Islet of Langerhans (tissue), 1 donor: ENCODE data around the gene NFKBIE.

Source experiments
- FAIRE-seq: peaks from one replicate; lab custom pipeline; 2011; peaks lifted over from hg19 to GRCh38; lab: Jason Lieb, UNC

NFKBIE gene

DNA sequence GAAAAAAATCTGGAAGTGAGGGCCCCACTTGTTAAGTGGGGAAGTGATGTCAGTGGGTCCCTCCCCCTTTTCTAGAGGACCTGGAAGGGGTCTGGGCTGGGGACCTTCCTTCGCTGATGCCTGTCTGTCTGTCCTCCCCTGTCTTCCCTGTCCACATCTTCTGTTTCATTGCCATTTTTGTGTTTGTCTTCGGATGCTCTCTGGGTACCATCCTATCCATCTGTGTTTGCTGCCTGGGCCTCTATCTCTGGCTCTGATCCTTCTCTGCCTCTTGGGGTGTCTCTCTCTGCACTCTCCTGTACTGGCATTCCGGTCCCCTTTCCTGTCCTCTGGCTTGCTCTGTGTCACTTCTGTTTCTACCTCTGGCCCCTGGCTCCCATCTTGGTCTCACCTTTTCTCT is 7.2 kb upstream of the NFKBIE start:
- FAIRE-seq: no peak

DNA sequence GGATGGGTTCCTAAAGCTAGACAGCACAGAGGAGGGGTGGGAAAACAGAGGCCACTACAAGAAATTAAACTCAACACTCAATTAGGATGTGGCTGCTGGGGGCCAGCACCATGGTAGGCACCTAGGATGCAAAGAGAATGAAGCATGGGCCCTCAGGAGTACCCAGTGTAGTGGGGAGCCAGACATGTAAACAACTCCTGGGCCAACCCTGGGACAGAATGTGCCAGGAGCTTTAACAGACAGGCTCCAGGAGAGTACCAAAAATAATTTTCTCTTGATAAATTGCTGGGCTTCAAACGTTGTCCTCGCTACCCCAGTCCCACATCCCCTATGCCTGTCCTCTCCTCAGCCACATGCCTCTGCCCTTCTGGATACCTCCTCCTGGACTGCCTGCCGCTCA is 6.6 kb upstream of the NFKBIE start:
- no peak for FAIRE-seq

DNA sequence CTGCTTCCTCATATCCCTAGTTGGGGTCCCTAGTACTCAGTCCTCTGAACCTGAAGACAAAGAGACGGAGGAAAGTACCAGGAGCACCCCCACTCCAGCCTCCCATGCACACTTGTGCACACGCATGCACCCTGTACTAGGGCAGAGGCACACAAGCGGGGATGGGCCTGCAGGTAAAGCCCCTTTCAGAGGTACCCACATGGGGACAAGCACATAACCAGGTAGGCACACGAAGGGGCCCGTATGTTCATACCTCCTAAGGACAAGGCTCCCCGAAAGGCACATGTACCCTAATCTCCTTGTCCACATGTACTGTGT is 6.0 kb upstream of the NFKBIE start:
- no peak for FAIRE-seq

DNA sequence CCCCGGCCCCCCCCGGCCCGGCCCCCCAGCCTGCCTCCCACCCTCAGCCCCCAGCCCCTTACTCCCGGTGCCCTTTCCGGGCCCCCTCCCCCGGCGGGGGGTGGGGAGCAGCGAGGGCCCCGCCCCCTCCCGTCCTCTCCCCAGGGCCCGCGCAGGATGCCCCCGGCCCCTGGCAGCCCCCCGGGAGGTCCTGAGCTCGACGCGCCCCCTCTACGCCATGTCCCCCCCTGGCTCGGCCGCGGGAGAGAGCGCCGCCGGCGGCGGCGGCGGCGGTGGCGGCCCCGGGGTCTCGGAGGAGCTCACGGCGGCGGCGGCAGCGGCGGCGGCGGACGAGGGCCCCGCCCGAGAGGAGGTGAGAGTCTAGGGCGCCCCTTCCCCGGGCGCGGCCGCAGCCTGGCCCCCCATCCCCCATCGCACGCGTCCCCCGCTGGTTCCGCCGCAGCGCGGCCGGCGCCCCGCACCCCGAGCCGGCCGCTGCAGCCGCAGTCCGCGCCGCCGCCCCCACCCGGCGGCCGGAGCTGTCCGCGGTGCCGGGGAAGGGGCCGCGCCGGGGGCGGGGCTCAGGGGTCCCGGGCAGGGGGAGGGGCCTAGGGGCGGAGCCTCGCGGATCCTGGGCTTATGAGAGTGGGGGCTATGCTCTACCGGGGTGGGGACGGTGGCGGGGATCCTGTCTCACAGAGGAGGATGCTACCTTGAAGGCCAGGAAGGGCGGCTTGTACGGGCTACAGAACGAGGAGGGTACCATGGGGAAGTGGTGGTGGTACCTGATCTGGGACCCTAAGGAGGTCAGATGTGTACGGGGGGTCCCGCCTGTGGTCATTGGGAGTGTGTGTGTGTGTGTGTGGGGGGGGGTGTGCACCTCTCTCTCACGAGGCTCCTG is 5.4 kb upstream of the NFKBIE start:
- FAIRE-seq: no peak

DNA sequence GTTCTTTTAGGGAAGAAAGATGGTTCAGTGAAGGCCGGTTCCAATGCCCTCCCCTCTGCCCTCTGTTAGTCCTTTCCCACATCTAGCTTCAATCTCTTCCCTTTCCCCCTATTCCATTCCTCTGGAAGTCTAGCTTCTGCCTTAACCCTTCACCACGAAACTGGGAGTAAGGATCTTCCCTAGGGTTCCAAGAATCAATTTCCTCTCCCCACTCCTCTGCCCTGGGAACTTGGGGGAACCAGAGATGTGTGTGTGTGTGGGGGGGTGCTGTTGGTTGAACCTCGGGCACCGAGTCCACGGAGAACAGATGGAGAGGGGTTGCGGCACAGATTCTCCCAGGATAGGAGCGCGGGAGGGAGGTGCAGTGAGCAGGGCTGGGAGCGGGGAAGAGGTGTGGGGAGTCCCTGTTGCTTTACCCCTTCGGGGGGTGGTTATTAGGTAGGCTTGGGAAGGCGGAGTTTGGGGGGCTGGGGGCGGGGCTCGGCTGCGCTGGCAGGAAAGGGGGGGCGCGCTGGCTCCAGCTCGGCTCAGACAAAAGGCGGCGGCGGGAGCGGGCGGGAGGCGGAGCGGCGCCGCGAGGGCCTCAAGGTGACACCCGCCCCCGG is 4.7 kb upstream of the NFKBIE start, which contains the start of gene TMEM151B:
Gene TMEM151B (plus strand): TSS at position 530 of the 605 bp plus-strand sequence. CDS start 293 bp downstream, outside the sequence.
- no peak for FAIRE-seq

DNA sequence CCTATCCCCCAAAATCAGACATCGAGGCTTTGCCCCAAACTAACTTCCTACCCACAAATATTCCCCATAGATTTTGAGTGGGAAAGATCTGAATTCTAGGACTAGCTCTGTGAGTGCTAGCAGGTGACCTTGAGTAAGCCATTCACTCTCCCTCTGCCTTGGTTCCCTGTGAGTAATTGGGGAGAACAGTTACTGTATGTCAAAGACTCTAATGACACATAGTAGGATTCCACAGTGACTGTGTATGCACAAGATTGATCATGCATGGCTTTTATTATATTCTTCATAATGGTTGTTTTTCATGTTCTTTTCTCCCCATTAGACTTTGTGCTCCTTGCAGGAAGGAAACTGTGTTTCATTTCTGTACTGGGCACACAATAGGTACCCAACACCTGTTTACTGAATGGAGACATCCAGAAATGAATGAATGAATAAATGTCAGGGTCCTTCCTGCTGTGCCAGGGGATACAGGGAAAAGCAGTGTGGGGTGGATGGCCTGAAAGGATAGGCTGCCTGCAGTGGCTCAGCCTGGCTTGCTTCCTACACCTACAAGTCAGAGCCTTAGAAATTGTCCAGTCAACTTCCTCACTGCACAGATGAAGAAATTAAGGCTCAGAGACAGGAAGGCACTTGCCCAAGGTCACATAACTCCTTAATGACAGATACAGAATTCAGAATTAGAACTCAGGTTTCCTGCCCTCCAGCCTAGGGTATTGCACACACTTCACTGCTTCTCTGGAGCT is 4.0 kb upstream of the NFKBIE start:
- FAIRE-seq: no peak

DNA sequence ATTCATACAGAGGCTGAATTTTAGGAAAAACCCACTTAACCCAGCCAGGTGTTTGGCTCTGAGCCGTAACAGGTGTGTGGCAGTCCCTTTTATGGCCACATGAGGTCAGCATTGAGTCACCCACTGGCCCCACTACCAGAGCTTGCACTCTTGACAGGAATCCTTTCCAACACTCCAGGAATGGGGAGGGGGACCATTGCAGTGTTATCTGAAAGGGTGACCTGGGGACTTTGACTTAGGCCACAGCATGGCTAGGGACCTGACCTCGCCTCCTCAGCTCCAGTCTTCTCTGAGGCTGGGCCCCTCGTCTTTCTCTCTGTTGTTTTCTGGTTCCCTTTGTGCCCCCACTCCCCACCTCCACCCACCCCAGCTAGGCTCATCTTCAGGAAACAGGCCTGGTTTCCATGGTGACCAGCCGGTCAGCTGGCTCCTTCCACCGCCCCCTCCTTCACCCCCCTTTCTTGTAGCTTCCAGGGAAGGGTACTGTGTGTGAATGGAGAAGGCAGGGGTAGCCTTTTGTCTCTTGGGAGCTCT is 2.8 kb upstream of the NFKBIE start:
- no peak for FAIRE-seq

DNA sequence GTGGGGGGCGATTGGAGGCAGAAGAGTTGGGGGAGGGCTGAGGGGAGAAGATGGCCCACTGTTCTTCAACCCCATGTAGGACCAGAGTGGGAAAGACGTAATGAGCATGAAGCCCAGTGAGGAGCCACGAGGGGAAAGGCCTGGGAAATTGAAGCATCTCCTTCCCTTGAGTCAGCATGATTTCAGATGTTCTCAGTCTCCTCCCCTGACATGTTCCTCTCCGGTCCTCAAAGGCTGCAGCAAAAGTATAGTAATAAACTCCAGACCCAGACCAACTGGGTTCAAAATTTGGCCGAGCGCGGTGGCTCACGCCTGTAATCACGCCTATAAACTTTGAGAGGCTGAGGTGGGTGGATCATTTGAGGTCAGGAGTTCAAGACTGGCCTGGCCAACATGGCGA is 1.9 kb upstream of the NFKBIE start:
- no peak for FAIRE-seq

DNA sequence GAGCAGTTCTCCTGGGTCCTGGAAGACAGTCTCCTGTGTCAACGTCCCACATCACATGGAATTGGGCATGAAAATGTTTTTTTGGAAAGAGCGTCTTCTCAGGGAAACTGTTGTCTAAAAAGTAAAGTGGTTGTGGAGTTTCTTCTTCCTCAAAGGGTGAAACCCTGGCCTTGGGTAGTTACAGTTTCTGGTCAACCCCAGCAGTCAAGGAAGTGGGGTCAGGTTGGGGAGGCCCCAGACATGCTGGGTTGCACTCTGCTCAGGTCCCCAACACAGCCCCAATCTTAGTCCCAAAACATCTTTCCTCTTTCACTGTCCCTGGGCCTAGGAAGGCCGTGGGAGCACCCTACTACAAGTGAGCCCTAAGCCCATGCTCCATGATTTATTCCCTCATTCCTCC is 996 bp upstream of the NFKBIE start:
- FAIRE-seq: no peak

DNA sequence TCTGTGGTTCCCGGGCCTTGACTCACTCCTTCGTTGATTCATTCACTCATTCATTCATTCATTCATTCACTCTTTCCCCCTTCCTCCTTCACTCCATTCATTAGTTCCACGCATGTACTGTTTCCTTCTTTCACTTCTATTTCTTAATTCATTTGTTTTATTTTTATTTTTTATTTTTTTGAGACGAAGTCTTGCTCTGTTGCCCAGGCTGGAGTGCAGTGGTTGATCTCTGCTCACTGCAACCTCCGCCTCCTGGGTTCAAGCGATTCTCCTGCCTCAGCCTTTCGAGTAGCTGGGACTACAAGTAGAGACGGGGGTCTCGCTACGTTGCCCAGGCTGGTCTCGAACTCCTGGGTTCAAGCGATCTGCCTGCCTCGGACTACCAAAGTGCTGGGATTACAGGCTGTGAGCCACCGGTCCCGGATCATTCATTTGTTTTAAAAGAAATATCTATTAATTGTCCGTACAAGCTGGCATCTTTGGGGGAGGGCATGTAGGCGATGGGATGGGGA is 427 bp upstream of the NFKBIE start:
- no peak for FAIRE-seq

DNA sequence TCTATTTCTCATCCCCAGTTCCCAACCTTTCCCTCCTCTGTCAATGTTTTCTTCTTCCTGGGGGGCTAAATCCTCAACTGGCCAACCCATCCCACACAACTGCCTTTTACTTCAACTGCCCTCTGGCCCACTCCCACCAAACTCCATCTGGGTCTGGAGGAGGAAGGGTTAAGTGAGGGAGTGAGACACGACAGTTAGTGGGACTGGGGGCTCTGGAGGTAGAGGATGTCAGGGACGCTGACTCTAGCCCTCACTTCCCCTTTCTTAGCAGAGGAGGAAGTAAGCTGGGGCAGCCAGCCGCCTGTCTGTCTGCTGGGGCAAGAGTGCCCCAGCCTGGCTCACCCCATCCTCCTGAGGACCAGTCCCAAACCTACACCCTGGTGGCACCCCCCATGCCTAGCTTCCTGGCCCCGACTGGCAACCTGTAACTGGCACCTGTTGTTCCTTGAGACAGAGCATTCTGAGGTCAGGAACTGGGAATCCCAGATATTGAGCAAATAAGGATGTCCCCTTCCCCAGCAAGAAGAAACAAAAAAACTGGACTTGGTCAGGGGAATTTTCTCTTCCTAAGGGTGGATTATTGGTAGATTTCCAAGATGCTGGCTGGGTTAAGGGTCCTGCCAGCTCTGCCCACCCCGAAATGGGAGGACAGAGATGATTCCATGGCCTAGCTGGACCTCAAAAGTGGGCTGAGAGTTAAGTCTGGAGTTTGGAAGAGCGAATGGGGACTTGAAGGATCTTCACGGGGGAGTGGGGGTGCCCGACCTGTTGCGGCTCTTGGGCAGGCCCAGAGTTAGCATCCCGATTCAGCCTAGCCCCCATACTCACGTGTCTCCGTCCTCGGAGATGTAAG is 971 bp downstream of the NFKBIE start:
- no peak for FAIRE-seq

DNA sequence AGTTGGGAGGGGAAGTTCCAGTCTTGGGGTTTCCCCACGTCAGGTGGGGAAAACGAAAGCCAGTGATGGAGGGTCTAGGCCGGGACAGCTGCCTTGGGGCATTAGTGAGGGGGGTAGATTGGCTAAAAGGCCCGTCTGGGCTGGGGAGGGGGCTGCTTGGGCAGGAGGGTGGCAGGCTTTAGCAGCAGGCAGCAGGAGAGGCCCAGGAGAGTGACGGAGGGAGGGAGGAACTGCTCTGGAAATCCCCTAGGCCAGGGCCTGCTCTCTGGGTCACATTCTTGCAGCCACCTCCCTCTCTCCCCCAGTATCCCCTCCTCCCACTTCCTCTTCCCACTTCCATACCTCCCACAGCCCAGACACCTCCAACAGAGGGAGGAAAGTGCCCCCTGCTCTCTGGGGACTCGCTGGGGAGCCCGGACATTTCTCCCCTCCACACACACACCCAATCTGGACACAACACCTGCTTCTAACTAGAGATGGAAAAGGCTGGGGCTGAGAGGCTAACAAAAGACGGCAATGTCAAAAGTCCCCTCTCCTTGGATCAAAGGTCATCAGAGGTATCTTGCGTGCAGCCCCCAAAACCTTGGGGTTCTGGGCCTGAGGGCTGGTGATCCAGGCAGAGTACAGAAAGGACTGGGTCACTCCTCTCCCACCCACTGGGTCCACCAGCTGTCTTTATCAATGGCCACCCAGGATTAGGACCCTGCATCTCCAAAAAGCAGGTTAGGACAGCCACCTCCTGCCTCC is 1.8 kb downstream of the NFKBIE start:
- FAIRE-seq: no peak

DNA sequence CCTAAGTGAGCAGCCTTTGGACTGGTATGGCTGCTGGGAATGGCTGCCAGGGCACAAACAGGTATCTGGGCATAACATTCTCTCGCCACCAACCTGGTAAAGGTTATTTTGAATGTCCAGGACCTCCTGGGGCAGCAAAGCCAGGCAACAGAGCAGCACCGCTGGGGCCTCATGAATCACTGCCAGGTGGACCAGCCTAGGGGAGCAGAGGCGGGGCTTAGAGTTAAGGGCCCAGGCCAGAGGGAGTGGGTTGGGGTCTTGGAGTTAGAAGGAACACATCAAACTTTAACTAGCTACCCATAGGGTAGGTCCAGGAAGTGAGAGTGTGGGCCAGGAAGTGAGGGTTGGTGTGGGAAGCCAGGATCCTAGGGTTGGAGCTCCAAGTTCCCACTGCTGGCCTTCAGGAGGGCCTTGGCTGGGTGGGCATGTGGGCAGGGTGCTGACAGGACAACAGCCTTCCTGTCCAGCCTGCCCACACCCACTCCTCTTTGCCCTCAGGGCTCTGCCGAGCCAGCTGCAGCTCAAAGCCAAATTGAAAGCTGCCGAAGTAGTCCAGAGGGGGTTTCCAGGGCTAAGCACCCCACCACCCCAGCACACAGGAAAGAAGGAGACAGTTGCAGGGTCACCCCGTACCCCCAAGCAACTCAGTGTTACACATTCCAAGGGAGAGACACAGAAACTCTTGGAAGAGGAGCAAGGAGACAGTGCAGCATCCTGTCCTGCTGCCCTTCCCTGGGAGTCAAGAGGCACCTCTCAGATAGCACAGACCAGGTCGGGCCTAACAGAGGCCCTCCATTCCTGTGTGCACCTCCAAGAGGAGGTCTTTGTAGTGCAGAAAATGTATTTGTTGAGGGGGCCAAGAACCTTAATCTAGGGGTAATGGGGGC is 2.6 kb downstream of the NFKBIE start:
- FAIRE-seq: no peak

DNA sequence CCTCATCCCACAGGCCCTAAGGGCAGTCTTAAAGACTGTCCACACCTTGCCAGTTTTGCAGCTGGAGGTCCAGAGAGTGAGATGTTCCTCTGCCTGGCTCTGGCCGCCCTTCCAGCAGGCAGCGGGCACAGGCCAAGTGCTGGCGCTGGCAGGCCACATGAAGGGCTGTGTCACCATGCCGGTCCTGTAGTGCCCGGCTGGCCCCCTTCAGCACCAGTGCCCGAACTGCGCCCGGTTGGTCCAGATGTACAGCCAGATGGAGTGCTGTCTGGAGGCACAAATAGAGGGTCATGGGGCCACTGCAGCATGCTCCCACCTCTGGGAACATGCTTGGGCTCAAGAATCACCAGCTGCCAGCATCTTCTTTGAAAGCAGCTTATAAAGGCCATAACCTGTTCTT is 3.8 kb downstream of the NFKBIE start:
- FAIRE-seq: no peak

DNA sequence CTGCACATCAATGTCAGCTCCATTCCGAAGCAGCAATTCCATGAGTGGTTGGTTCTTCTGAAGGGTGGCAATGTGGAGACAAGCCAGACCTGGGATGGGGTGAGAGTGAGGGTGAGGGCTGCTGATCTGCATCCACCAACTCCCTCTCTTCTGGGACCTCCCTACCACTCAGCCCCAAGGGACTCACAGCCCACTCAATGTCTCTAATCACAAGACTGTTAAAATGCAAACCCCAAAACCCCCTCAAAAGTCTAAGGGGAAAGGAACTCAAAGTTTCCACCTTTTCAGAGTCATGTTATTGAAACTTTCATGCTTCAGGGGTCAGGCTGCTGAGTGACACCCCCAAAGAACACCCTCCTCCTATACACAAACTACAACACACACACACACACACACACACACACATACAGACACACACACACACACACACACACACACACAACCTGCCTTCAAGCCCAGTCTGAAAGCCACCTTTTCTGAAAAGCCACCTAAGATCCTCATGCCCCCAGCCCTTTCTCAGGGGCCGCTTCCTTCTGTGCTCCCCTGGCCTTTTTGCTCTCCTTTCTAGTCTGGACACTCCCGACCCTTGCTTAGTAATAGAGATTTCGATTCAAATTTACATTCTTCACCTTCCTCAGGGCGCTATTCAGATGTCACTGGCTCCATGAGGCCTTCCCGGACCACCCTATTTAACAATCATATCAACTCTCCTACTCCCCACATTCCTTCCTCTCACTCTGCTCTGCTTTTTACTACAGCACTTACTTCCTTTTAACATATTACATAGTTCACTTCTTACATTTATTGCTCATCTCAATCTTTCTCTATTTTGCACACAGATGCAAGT is 4.7 kb downstream of the NFKBIE start:
- no peak for FAIRE-seq

DNA sequence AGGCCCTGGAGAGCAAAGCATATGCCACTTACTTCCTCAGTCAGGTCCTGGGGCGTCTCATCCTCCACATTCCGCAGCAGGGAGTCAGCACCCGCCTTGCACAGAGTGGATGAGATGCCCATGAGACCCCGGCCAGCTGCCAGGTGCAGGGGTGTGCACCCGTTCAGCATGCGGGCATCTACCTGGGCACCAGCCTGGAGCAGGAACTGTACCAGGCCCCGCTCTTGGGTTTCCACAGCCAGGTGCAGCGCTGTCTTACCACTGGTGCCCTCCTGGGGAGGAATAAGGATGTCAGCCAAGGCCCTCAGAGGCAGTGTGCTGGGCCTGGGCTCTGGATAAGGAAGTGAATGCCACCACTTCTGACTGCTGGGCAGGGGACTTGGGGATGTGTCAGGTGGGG is 5.3 kb downstream of the NFKBIE start:
- no peak for FAIRE-seq

DNA sequence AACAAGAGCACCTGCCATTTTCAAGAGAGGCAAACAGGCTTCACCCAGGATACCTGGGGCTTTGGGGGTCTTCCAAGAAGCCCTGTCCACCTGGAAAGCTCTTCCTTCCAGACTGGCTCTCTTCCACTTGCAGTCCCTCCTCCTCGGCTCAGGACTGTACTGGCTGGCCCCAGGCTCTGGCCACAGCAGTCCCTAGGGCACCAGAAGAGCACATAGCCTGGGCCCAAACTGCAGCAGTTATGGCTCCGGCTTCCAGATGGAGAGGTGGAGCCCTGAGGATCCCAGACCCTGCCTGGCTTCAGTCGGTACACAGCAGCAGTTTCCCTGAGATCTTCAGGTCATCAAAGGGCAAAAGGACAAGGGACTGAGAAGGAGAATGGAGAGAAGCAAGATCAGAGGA is 6.4 kb downstream of the NFKBIE start:
- FAIRE-seq: no peak

DNA sequence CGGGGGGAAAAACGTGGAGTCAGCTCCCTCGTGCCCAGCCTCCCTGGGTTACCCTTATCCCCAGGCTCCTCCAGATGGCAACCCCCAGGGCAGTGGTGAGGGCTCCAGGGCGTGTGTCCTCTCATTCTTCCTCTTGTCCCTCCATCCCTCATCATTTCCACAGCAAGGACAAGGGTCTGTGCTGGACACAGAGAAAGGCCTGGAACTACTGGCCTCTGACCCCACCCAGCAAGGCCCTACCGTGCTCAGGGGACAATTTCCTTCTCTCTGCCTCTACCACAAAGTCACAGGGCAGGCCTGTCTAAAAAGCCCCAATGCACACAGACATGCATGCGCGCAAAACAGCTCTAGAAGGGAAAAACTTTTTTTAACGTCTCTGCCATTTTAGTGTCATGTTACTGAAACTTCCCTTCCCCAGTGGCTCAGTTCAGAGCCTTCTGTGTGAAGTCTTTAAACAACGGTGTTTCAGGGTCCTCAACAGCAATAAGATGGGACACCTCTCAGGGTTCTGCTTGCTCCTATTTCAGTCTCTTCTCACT is 7.0 kb downstream of the NFKBIE start:
- no peak for FAIRE-seq
